ENCODE results near the gene MAP3K5.
"Not testable (repeated sequence)": the region's sequence is repeated elsewhere in the genome, so short reads cannot be mapped to it uniquely, and the experiment has no call there.

Gene MAP3K5

DNA sequence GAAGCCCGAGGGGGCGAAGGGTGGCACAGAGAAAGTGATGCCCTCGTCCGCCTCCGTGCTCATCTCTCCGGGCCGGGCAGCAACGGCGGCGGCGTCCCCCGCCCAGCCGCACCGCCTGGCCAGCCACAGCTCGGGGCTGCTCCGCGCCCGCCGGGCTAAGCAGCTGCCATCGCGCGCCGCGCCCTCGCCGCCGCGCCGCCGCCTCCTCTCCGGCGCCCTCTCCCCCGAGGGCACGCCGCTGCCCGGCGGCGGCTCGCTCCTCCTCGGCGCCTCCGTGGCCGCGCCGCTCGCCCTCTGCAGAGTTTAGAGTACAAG lies 225 bp downstream of the MAP3K5 start:
- DNase-seq: no peak

DNA sequence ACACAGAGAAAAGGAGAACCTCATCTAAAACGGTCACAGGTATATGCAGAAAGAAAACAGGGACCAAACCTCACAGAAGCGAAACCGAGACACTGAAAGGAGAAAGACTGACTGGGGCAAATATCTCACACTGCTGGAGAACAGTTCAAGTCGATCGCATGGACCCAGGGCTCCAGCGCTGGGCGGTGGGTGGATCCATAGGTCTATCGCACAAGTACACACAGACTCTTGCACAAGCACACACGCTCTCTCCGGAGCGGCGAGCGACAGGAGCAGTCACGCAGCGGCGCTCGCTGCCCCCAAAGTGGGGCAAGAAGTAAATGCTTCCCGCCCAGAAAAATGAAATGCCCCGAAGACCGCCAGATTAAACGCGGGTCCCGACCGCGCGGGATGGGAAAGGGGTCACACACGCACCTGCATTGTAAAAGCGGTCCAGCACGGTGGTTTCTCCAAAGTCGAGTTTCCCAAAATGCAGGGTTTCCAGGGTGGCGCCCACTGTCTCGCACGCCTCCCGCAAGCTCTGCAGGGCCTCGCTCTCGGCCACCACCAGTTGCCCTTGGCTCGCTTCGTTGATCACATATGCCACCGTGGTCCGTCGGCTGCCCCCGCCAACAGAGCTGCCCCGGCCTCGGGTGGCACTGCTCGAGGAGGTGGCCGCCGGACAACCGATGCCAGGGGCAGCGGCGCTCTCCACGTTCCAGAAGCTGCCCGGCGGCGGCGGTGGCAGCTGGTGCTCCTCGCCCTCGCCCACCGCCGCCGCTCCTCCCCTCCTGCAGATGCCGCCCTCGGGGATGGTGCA lies 782 bp downstream of the MAP3K5 start:
- DNase-seq: peak; percentile 61

DNA sequence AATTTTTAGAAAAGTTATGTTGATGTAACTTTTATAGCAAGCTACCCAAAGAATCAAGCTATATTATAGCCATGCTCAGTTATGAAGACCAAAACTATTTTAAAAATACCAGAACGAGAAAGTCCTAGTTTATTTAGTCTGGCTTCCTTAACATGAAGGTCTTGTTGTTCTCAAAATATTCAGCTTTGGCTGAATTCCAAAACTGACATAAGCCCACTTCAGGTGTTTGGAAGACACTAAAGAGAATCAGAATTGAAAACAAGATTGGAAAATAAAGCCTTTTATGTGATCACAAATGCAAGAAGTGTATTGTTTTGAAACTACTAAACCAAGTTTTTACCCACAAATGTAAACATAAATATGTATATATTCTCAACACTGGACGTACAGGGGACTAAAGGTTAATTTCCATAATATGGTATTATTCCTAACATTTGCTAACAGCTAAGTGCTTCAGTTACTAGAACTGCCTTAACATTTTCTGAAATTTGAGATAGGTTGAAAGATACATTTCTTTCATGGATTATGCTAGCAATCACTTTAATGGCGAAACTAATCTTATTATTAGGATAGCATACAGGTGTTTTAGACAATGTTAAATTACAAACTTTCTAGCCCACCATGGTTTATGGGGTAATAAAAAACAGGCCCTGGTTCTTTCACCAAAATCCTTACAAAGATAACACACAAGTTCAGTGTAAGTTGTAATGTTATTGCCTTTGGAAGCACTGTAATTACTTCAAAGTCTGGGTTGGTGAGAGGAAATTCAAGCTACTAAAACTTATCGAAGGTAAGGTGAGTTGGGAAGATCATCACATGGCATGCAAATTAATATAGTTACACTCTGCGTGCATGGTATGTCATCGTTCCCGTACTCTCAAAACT lies 1.6 kb downstream of the MAP3K5 start:
- no peak for DNase-seq

DNA sequence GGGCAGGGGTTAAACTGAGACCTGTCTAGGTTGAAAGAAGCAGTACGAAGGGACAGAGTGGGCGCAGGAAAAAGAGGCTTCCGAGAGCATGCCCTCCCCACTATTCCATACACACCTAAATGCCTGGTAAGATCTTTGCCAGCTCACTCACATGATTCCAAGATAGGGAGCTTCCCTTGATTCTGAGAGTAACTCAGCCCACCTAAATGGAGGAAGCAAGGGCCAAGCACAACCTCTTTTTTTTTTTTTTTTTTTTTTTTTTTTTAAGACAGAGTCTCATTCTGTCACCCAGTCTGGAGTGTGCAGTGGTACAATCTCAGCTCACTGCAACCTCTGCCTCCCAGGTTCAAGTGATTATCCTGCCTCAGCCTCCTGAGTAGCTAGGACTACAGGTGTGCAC lies 2.8 kb downstream of the MAP3K5 start:
- DNase-seq: not testable (repeated sequence)

DNA sequence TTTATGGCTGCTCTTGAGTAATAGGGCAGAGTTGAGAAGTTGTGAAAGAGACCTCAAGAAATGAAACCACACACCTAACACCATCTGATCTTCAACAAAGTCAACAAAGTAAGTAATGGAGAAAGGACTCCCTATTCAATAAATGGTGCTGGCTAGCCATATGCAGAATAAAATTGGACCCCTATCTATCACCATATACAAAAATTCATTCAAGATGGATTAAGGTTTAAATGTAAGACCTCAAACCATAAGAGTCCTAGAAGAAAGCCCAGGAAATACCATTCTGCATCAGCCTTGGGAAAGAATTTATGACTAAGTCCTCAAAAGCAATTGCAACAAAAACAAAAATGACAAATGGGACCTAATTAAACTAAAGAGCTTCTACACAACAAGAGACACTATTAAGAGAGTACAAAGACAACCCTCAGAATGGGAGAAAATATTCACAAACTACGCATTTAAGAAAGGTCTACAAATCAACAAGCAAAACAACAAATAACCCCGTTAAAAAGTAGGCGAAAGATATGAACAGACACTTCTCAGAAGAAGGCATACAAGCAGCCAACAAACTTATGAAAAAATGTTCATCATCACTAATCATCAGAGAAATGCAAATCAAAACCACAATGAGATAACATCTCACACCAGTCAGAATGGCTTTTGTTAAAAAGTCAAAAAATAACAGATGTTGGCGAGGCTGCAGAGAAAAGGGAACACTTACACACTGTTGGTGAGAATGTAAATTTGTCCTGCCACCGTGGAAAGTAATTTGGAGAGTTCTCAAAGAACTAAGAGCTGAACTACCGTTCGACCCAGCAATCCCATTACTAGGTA lies 4.0 kb downstream of the MAP3K5 start:
- DNase-seq: peak; percentile 20

DNA sequence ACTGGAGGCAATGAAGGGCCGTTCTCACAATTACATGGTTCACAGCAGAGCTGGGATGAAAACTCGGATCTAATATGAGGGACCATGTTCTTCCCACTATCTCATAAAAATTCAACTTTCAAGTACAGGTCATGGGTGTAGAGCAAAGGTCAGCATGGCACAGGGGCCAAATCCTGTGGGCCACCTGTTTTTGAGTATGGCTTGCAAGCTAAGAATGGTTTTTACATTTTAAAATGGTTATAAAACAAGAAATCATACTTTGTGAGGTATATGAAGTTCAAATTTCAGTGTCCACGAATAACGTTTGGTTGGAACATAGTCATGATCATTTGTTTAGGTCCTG lies 4.6 kb downstream of the MAP3K5 start:
- DNase-seq: no peak

DNA sequence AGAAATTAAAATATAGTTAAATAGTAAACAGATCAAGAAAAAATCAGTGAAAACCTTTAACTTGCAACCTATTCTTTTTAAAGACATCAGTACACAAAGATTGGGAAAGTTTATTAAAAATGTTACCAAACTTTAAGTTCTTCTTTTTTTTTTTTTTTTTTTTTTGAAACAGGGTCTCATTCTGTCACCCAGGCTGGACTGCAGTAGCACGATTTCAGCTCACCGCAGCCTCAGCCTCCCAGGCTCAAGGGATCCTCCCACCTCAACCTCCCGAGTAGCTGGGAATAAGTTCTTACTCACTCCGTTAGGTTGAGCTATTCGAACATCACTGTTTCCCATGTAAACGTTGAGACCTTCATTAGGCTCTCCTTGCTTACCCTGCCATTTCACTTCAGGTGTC lies 5.6 kb downstream of the MAP3K5 start:
- DNase-seq: no peak

DNA sequence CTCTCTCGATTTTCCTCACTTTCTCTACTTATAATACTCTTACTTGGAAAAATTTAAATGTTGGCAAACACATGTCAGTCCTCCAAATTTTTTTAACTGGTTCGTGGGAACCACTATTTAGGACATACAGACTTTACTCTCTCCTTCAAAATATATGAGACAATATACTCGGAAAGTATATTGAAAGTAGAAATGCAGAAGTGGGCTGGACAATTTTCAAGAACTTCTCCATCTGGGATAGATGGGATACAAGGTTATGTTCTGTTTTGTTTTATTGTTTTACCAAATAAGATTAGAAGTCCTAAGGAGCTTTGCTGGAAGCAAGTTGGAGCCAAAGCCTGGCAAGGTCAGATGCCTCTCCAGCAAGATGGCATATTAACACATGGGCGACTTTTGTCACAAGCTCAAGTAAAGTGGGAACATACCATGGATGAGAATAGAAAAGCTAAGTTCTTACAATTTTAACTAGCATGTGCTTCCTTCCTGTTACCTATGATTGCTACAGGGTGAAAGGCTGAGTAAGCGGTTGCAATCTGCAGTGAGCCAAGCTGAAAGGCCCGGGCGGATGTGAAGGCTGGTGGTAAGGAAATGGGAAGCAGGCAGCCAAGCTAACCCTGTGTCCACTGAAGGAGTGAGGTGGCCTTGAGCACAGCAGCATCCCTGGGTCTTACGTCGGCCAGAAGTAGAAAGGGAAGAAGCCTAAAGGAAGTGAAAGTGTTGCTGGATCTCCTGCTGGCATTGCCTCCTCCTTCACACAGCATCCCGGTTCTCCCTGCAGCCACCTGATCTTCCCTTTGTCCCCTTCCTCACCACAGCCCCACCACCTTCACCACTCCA lies 7.1 kb downstream of the MAP3K5 start:
- peak; percentile 54 for DNase-seq

DNA sequence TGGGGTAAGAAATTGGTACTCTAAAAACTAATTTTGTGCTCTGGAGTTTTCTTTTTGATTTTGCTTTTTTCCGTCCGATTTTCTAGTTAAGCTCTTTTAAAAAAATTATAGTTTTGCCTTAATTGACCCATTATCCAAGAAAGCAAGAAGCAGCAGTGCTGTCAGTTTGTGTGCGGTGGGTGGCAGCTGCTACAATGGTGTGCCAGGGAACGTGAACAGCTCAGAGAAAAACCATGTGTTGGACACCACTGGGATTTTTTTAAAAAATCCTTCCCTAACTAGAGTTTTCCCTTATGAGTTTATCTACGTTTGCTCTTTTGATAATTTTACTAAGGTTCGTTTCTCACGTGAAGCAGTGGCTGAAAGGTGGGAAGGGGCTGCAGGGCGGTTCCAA lies 8.0 kb downstream of the MAP3K5 start:
- DNase-seq: no peak

DNA sequence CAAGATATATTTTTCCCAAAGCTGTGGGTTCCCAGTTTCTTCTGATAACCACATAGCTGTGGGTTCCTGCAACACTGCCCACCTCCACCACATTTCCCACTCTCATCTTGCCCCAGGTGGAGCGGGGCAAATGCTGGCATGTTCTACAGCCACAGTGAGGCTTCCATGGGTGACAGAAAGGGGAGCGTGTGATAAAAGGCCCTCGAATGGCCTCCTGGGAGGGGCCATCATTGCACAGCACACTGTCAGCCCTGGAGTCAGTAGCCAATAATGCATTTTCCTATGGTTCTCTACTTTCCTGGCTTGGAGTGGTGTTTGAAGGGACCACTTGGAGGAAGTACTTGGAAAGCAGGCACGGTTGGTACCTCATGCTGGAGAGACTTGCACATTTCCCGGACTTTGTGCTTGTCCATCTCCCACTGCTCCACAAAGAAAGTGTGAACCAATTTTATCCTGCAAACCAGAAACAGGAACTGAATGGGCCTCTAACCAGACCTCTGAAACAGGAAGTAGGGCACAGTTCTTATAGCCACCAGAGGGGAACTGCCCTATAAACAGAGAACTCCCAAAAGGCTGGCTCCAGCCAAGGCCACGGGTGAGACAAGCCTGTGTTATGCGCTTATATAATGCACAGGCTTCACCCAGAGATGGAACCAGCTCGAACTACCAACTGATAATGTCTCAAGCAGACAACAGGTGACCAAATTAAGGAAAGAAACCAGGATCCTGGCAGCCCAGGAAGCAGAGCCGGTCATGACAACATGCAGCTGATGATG lies 8.6 kb downstream of the MAP3K5 start:
- no peak for DNase-seq

DNA sequence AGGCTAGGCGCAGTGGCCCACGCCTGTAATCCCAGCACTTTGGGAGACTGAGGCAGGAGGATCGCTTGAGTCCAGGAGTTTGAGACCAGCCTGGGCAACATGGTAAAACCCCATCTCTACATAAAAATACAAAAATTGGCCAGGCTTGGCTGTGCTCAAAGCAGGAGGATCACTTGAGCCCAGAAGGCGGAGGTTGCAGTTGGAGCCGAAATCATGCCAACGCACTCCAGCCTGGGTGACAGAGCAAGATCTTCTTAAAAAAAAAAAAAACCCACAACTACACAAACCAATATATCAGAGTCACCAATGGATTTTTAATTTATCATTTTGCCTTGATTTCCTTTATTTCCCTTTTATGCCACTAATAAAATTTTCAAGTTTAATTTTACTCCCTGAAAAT lies 9.3 kb downstream of the MAP3K5 start:
- no peak for DNase-seq

DNA sequence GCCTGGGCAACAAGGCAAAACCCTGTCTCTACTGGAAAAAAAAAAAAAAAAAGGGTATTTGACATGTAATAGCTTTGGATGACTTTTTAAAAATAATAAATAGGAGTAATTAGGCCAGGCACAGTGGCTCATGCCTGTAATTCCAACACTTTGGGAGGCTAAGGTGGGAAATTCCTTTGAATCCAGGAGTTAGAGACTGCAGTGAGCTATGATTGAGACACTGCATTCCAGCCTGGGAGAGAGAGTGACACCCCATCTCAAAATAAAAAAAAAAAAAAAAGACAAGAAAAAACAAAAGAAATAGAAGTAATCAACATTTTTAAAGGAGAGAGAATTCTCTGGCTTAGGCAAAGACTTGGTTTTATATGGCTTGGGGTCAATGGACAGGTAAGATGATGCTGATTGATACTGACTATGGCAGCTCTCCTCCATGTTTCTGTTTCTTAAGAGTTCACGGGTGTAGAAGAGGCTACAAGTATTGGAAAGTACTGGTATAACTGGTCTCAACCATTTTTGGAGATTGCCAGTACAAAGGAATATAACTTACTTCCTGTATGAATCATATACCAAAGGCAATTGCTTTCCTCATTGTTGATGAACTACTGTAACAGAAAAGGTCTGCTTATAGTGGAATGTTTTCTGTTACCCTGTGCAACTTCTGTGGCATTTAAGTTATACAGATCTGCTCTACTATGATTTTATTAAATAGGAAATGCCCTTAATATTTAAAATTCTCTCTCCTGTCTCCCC lies 10.1 kb downstream of the MAP3K5 start:
- no peak for DNase-seq

DNA sequence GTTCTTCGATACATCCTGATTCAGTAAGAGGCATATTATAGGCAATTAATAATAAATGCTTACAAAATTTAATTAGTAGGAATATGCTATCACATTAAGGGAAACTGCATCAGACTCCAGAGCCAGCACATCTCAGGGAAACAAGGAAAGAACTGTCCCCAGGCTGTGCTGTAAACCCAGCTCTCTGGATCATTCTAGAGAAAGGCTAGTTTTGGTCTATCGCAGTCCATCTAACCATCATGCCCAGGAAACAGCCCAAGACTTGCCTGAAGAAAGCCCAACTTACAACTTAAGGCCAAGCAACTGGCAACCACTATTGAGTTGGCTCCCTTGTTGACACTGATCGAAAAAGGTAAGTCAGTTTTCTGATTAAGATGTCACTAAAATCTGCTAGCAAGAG lies 11.3 kb downstream of the MAP3K5 start:
- DNase-seq: no peak

DNA sequence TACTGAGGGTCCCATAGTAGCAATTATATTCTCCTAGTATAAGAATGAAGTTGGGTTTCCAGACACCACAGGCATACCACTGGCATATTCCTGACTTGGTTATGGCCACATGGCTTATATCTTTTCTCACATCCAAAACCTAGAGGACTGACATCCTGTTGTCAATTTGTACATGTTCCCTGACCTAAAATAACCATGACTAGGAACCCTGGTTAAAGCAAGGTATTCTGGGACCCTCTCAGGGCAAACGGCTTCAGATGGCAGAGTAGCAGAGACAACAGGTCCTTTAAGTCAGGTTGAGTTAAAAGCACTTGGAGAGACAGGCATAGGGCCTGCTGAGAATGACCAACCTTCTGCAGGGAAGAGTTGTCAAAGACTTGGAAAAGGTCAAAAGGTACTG lies 12.6 kb downstream of the MAP3K5 start:
- no peak for DNase-seq

DNA sequence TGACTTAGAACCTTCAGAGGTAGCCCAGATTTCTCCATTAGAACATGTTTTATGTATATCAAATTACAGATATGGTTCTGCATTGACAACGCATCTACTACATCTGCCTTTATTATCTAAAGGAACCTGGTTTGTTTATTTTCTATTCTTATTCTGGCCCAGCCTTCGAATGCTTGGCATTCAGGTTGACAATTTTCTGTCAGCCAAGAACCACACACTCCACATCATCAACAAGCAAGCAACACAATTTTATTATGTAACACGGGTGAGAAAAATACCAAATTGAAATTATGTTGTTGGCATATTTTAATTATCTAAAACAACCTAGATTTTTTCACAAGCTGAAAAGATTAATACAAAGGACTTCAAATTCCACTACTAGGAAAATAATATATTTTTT lies 14.6 kb downstream of the MAP3K5 start:
- DNase-seq: no peak

DNA sequence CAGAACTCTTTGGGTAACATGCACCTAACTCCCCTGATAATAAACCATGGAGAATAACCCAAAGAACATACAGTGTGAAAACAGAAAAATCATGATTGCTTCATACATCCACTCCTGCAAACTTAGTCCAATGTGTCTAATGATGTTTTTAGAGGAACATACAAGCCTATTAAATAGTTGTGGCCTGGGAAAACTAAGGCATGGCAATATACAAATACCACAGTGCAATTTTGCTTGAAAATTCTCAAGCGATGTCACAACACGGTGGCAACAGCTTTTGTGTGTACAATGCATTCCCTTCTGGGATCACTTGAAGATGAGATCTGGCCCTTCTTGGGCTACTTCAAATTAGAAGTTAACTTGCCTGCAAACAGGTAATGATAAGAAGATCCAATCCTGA lies 16.7 kb downstream of the MAP3K5 start:
- no peak for DNase-seq

DNA sequence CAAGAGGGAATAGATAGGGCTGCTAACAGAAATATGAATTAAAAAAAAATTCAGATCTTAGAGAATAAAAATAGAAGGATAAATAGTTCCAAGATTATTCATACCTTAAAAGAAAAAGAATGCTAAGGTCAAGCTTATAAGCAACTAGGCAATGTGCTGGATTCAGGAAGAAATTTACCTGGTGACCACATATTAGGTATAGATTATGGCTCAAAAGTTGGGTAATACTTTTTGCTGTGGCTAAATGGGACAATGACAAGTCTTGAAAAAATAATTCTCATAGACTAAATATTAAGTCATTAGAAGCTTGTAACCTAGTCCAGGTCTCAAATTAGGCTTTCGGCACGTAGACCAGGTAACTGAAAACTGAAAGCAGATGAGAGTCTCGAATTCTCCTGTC lies 17.2 kb downstream of the MAP3K5 start:
- no peak for DNase-seq

DNA sequence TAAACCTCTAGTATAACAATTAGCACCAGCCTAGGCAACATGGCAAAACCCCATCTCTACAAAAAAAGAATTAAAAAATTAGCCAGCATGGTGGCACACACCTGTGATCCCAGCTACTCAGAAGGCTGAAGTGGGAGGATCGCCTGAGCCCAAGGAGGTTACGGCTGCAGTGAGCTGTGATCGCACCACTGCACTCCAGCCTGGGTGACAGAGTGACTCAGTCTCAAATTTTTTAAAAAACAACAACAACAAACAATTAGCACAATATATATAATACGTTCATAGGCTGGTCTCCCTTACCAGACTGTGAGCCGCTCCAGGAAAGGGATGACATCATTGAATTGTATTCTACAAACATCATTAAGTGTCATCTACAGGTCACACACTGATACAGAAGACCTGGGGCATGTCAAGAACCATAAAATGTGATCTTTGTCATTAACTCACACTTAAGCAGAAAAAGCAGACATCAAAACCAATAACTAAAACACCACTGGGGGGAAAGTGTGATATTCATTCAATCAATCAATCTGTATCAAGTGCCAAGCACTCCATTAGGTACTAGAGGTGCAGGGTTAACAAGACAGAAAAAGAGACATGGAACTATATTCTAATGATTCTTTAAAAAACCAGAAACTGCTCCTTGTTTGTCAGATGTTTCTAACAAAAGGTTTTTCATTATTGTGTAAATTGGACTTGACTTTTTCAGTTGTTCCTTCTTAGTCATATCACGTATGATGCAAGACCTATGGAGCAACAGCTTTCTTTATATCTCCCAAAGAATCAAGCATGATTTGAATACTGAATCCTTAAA lies 17.8 kb downstream of the MAP3K5 start:
- DNase-seq: no peak

DNA sequence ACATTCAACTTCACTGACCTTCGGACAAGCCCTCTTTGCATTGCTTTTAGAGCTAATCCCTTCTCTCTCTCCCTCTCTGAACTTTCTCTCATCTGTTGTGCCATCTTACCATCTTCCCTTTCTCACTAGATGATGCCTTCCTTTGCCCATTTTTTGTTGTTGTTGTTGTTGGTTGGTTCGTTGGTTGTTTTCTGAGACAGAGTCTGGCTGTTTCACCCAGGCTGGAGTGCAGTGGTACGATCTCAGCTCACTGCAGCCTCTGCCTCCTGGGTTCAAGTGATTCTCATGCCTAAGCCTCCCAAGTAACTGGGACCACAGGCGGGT lies 18.8 kb downstream of the MAP3K5 start:
- DNase-seq: no peak

DNA sequence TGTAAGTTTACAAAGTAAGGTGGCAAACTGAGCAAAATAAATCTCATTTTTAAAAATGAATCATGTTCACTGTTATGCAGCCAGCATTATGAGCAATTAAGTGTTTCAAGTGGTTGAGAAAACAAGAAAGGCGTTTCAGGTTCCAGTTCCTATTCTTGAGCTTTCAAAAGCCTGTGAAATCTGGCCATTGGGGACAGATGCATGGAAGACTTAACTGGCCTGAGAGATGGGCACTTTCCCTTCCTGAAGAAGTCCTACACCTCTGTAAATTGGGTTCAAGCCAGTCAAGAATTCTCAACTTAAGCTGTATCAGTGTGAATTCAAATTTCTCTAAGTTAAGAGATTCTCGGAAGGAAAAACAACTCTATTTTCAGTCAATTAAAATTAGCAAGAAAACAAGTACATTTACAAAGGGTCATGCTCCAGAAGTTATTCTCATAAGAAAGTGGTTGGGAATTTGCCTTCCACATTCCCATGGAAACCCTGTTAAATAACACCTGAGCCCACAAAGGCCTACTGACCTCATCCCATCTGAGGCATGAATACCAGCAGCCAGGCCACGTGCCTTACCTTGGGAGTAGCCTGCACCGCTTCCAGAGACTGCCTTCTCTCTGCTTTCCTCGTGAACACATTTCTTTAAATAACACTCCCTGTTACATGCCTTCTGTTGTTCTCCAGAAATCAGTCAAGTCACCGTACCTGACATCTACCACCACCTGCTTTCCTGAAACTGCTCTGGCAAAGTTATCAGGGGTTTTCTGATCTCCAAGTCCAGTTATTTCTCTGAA lies 19.4 kb downstream of the MAP3K5 start:
- DNase-seq: no peak

Data from activated CD4-positive, alpha-beta T cell treated with anti-CD3 and anti-CD28 coated beads for 48 hours (primary cell).